Measurements from ENCODE around the gene IFNGR2. TPM values are rescaled to one million over a fixed set of nuclear protein-coding genes. Genes with fewer than 3 reads are reported as not detected.

IFNGR2 gene
- total and polyA plus RNA-seq, 2 experiments from 2014 or later, result 21.9 to 29.4 TPM

DNA sequence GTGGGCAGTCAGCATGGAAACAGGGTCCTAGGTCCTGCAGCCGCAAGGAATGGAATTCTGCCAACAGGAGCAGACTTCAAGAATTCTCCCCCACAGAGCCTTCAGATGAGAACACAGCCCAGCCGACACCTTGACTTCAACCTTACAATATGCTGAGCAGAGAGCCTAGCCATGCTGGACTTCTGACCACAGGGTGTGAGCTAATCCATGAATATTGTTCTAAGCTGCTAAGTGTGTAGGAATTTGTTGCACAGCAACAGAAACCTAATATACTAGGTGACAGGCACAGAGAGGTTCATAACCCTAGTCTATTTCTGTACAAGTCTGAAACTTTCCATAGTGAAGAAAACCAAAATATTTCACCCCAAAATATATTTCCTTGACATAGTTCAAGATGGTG, 32.9 kb upstream of the IFNGR2 start:
- Mint-ChIP-seq H3K27me3 (ENCODE audit: insufficient read depth, low read depth, poor library complexity) (peaks cover 11% of the 10 kb centered on the region), H3K4me3 (no peak overlapping the region), H3K36me3 (ENCODE audit: low read depth) (peaks cover 41% of the 10 kb centered on the region), H3K9me3 (peaks cover 60% of the 10 kb centered on the region), H3K27ac (no peak overlapping the region), H3K4me1 (no peaks in the 10 kb centered on the region)
- no peak overlapping the region for H2AFZ ChIP-seq
- H3K36me3 ChIP-seq (ENCODE audit: insufficient read depth), result peaks cover 25% of the 10 kb centered on the region
- H3K4me1 ChIP-seq (ENCODE audit: insufficient read depth), result no peaks in the 10 kb centered on the region
- ATAC-seq (no peak), DNase-seq (ENCODE audit: low spot score) (no peak)
- no peaks in the 10 kb centered on the region for H4K20me1 ChIP-seq (replicated peaks; ENCODE audit: insufficient read depth)
- no peaks in the 10 kb centered on the region for H3K27me3 ChIP-seq (ENCODE audit: insufficient read depth)
- H3F3A ChIP-seq (replicated peaks; ENCODE audit: low read depth), result 0 out of 2 replicates have a peak, but pooled peaks cover 1% of the 10 kb centered on the region
- no peak overlapping the region for H3K4me3 ChIP-seq
- H3K79me2 ChIP-seq (replicated peaks; ENCODE audit: insufficient read depth), result no peaks in the 10 kb centered on the region
- H3K27ac ChIP-seq (ENCODE audit: low read depth), result no peak overlapping the region
- no peak overlapping the region for H3K4me2 ChIP-seq
- H3K9me2 ChIP-seq (ENCODE audit: insufficient read depth), result no peaks in the 10 kb centered on the region
- TF ChIP-seq CREB1 (CRISPR knock-in tag; IDR thresholded peaks at IDR 0.05; ENCODE audit: low read depth) (no peak), STAT1 (IDR thresholded peaks at IDR 0.05; ENCODE audit: unreplicated experiment) (no peak), JUNB (IDR thresholded peaks at IDR 0.05; ENCODE audit: unreplicated experiment) (no peak), POLR2AphosphoS5 (IDR thresholded peaks at IDR 0.05; ENCODE audit: low read depth) (no peak), EZH2 (IDR thresholded peaks at IDR 0.05; ENCODE audit: low read depth, unreplicated experiment) (no peak), ZNF331 (CRISPR knock-in tag; IDR thresholded peaks at IDR 0.05; ENCODE audit: low read depth) (no peak), EZH2phosphoT487 (IDR thresholded peaks at IDR 0.05; ENCODE audit: unreplicated experiment) (no peak), ZNF114 (CRISPR knock-in tag; IDR thresholded peaks at IDR 0.05) (no peak), NANOG (IDR thresholded peaks at IDR 0.05; ENCODE audit: borderline replicate concordance) (no peak)
- TF ChIP-seq, protein P1, sequence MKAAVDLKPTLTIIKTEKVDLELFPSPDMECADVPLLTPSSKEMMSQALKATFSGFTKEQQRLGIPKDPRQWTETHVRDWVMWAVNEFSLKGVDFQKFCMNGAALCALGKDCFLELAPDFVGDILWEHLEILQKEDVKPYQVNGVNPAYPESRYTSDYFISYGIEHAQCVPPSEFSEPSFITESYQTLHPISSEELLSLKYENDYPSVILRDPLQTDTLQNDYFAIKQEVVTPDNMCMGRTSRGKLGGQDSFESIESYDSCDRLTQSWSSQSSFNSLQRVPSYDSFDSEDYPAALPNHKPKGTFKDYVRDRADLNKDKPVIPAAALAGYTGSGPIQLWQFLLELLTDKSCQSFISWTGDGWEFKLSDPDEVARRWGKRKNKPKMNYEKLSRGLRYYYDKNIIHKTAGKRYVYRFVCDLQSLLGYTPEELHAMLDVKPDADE (IDR thresholded peaks at IDR 0.05), result no peak
- TF ChIP-seq, protein P2, sequence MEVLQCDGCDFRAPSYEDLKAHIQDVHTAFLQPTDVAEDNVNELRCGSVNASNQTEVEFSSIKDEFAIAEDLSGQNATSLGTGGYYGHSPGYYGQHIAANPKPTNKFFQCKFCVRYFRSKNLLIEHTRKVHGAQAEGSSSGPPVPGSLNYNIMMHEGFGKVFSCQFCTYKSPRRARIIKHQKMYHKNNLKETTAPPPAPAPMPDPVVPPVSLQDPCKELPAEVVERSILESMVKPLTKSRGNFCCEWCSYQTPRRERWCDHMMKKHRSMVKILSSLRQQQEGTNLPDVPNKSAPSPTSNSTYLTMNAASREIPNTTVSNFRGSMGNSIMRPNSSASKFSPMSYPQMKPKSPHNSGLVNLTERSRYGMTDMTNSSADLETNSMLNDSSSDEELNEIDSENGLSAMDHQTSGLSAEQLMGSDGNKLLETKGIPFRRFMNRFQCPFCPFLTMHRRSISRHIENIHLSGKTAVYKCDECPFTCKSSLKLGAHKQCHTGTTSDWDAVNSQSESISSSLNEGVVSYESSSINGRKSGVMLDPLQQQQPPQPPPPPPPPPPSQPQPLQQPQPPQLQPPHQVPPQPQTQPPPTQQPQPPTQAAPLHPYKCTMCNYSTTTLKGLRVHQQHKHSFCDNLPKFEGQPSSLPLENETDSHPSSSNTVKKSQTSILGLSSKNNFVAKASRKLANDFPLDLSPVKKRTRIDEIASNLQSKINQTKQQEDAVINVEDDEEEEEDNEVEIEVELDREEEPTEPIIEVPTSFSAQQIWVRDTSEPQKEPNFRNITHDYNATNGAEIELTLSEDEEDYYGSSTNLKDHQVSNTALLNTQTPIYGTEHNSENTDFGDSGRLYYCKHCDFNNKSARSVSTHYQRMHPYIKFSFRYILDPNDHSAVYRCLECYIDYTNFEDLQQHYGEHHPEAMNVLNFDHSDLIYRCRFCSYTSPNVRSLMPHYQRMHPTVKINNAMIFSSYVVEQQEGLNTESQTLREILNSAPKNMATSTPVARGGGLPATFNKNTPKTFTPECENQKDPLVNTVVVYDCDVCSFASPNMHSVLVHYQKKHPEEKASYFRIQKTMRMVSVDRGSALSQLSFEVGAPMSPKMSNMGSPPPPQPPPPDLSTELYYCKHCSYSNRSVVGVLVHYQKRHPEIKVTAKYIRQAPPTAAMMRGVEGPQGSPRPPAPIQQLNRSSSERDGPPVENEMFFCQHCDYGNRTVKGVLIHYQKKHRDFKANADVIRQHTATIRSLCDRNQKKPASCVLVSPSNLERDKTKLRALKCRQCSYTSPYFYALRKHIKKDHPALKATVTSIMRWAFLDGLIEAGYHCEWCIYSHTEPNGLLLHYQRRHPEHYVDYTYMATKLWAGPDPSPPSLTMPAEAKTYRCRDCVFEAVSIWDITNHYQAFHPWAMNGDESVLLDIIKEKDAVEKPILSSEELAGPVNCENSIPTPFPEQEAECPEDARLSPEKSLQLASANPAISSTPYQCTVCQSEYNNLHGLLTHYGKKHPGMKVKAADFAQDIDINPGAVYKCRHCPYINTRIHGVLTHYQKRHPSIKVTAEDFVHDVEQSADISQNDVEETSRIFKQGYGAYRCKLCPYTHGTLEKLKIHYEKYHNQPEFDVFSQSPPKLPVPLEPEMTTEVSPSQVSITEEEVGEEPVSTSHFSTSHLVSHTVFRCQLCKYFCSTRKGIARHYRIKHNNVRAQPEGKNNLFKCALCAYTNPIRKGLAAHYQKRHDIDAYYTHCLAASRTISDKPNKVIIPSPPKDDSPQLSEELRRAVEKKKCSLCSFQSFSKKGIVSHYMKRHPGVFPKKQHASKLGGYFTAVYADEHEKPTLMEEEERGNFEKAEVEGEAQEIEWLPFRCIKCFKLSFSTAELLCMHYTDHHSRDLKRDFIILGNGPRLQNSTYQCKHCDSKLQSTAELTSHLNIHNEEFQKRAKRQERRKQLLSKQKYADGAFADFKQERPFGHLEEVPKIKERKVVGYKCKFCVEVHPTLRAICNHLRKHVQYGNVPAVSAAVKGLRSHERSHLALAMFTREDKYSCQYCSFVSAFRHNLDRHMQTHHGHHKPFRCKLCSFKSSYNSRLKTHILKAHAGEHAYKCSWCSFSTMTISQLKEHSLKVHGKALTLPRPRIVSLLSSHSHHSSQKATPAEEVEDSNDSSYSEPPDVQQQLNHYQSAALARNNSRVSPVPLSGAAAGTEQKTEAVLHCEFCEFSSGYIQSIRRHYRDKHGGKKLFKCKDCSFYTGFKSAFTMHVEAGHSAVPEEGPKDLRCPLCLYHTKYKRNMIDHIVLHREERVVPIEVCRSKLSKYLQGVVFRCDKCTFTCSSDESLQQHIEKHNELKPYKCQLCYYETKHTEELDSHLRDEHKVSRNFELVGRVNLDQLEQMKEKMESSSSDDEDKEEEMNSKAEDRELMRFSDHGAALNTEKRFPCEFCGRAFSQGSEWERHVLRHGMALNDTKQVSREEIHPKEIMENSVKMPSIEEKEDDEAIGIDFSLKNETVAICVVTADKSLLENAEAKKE (CRISPR knock-in tag; IDR thresholded peaks at IDR 0.05), result no peak
- TF ChIP-seq, protein P3, sequence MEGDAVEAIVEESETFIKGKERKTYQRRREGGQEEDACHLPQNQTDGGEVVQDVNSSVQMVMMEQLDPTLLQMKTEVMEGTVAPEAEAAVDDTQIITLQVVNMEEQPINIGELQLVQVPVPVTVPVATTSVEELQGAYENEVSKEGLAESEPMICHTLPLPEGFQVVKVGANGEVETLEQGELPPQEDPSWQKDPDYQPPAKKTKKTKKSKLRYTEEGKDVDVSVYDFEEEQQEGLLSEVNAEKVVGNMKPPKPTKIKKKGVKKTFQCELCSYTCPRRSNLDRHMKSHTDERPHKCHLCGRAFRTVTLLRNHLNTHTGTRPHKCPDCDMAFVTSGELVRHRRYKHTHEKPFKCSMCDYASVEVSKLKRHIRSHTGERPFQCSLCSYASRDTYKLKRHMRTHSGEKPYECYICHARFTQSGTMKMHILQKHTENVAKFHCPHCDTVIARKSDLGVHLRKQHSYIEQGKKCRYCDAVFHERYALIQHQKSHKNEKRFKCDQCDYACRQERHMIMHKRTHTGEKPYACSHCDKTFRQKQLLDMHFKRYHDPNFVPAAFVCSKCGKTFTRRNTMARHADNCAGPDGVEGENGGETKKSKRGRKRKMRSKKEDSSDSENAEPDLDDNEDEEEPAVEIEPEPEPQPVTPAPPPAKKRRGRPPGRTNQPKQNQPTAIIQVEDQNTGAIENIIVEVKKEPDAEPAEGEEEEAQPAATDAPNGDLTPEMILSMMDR (conservative IDR thresholded peaks at IDR 0.05; ENCODE audit: low read depth in 2 of 2), result no peak
- TF ChIP-seq, protein P4, sequence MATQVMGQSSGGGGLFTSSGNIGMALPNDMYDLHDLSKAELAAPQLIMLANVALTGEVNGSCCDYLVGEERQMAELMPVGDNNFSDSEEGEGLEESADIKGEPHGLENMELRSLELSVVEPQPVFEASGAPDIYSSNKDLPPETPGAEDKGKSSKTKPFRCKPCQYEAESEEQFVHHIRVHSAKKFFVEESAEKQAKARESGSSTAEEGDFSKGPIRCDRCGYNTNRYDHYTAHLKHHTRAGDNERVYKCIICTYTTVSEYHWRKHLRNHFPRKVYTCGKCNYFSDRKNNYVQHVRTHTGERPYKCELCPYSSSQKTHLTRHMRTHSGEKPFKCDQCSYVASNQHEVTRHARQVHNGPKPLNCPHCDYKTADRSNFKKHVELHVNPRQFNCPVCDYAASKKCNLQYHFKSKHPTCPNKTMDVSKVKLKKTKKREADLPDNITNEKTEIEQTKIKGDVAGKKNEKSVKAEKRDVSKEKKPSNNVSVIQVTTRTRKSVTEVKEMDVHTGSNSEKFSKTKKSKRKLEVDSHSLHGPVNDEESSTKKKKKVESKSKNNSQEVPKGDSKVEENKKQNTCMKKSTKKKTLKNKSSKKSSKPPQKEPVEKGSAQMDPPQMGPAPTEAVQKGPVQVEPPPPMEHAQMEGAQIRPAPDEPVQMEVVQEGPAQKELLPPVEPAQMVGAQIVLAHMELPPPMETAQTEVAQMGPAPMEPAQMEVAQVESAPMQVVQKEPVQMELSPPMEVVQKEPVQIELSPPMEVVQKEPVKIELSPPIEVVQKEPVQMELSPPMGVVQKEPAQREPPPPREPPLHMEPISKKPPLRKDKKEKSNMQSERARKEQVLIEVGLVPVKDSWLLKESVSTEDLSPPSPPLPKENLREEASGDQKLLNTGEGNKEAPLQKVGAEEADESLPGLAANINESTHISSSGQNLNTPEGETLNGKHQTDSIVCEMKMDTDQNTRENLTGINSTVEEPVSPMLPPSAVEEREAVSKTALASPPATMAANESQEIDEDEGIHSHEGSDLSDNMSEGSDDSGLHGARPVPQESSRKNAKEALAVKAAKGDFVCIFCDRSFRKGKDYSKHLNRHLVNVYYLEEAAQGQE (IDR thresholded peaks at IDR 0.05; ENCODE audit: unreplicated experiment), result no peak
